NB4 (cell line): Measurements from ENCODE around the gene SERAC1.

ENCODE experiments used
- MYC ChIP-seq: IDR thresholded peaks from 2 replicates; pipeline ENCODE4 v1.6.1; 2011; ENCODE audit warnings: low read depth, low read length
- POLR2A ChIP-seq: IDR thresholded peaks from 2 replicates; pipeline ENCODE4 v1.6.1; 2011; ENCODE audit warnings: mild to moderate bottlenecking; ENCODE audit not compliant: insufficient read length; ENCODE audit errors: extremely low read depth
- TF ChIP-seq, protein P1 (sequence below): IDR thresholded peaks from one replicate; pipeline ENCODE4 v1.5.1; 2012; ENCODE audit warnings: low read depth, low read length
- TF ChIP-seq, protein P2 (sequence below): IDR thresholded peaks from 2 replicates; pipeline ENCODE4 v1.6.1; 2011; ENCODE audit warnings: low read depth, low read length

DNA sequence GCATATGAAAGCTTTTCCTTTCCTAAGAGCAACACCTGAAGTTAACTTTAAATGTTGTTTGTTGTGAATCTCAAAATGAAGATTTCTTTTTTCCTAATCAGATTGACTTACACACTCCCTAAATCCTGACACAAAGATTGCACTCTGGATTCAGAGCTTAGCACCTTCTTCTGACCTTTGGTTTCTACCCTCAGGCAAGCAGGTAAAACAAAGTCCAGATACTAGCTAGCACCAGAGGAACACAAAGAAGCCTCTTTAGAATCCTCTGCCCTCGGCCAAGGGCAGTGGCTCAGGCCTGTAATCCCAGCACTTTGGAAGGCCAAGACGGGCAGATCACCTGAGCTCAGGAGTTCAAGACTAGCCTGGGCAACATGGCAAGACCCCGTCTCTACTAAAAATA, 14.5 kb downstream of the SERAC1 start:
- TF ChIP-seq, protein P1, sequence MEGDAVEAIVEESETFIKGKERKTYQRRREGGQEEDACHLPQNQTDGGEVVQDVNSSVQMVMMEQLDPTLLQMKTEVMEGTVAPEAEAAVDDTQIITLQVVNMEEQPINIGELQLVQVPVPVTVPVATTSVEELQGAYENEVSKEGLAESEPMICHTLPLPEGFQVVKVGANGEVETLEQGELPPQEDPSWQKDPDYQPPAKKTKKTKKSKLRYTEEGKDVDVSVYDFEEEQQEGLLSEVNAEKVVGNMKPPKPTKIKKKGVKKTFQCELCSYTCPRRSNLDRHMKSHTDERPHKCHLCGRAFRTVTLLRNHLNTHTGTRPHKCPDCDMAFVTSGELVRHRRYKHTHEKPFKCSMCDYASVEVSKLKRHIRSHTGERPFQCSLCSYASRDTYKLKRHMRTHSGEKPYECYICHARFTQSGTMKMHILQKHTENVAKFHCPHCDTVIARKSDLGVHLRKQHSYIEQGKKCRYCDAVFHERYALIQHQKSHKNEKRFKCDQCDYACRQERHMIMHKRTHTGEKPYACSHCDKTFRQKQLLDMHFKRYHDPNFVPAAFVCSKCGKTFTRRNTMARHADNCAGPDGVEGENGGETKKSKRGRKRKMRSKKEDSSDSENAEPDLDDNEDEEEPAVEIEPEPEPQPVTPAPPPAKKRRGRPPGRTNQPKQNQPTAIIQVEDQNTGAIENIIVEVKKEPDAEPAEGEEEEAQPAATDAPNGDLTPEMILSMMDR, result no peak
- TF ChIP-seq POLR2A, result no peak
- TF ChIP-seq, protein P2, sequence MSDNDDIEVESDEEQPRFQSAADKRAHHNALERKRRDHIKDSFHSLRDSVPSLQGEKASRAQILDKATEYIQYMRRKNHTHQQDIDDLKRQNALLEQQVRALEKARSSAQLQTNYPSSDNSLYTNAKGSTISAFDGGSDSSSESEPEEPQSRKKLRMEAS, result no peak
- TF ChIP-seq MYC, result no peak
